Pons (tissue), 1 donor: ENCODE results near the gene NDUFS6.

Experiments
- DNase-seq: peaks from one replicate; pipeline ENCODE4 v3.0.0-alpha.2; 2016; ENCODE audit warnings: low spot score

Gene NDUFS6

DNA sequence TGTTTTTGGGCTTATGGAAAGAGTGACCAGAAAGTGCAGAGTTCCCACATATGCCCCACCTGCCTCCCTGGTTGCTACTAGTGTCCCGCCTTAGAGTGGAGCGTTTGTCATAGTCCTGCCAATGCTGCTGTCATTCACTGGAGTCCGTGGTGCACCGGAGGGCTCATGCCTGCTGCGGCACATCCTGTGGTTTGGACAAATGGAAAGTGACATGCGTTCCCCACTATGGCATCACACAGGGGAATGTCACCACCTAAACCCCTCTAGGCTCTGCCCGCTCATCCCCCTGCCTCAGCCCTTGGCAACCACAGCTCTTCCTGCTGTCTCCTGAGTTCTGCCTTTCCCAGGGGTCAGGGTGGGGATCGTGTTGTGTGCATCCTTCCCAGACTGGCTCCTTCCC is 52.3 kb downstream of the NDUFS6 start:
- DNase-seq = no peak

DNA sequence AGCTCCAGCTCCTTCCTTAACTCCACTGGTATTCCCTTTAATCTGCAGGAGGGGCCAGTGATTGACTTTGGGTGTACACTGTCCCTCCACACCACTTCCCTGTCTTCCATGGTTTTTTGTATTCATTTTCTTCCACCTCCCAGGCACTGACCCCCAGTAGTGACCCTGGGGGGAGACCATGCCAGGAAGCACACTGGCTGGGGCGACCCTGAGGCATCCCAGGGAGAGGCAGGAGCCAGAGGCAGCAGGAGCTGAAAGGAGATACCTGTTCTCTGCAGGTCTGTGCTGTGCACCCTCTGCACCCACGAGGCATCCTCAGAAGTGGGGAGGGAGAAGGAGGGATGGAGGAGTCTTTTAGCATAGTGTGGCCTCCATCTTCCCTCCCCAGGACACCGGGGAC is 53.9 kb downstream of the NDUFS6 start:
- DNase-seq = no peak

DNA sequence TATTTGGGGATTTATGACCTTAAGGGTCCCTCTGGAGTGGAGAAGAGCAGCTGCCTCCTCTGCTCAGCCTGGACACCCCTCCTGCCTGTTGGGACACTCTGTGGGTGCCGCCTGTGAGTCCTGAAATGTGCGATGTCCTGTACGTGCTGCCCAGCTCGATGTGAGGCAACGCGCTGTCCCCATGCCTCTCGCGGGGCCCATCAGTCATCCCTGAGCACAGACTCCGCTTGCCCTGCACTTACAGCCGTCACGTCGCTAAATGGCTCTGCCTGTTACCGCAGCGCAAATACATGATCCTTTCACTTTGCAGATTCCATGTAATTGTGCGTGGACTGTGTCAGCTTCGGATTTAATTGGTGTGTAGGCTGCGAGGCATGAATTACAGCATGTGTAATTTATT is 54.4 kb downstream of the NDUFS6 start:
- DNase-seq = no peak

DNA sequence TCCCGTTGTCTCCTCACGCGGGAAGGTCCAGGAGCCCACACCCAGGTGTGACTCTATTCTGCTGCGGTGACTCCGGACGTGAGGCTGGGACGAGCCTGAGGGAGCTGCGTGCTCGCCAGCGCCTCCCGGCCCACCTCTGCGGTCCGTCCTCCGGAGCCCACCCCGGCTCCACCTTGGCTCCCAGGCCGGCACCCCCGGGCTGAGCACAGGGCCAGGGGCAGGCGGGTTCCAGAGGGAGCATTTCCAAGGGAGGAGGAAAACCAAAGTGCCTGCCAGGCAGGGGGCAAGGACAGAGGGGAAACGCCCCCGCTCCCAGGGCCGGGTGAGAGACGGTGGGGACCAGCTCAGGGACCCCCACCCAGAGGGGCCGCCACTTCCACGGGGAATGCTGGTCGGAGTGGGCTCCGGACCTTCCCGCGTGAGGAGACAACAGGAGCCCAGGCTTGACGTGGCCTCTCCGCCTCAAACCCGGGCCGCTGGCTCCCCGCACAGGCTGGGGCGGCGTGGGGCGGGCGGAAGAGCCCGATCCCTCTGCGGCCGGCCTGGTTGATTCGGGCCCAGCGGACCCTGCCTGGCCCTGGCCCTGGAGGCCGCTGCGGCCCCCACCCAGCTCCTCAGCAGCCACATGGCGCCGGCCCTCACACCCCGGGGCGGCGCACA is 55.5 kb downstream of the NDUFS6 start:
- no peak for DNase-seq

DNA sequence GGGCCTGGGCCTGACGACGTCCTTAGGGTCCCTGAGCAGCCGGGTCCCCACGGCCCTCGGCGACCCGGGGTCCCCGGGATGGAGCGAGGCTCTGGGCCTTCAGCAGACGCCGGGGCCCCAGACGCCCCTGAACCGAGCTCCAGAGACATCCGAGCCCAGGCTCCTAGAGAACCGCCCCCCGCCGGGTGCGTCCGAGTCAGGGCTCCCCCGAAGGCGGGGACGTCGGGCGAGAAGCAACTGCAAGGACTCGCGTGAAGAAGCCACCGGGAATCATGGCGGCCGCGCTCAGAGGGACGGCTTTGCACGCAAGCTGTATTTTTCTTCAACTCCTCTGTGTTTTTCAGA is 56.0 kb downstream of the NDUFS6 start:
- no peak for DNase-seq

DNA sequence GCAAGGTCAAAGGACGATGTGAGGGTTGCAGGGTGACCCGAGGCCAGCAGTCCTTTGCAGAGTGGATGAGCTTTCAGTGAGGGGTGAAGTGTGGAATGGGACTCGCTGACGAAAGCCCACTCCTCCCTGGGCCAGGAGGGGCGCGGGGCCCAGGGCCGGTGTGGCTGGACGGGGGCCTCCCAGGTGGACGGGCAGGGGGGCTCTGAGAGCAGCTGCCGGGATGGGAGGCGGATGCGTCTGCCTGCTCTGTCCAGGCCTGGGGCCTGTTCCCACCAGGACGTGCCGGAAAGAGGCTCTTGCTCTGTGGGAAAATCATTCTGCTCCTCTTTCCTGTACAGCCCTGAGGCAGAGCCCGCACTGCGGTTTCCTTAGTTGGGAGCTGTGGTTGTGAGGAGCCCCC is 57.2 kb downstream of the NDUFS6 start:
- no peak for DNase-seq

DNA sequence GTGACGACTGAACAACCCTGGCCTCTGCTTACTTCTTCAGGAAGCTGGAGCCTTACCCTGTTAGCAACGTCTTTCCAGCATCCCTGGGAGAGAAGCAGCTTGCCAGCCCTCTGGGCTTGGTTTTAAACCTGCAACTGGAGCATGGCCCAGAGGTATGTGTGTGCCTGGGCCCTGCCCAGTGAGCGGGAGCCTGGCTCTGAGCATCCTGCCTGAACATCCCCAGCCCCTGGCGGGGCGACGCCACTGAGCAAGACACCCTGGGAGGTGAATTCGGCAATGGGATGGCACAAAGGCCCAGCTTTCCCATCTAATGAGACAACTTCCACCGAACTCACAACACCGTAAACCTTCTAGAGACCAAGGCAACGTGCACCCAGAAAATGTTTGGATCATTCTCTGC is 57.9 kb downstream of the NDUFS6 start:
- DNase-seq = no peak

DNA sequence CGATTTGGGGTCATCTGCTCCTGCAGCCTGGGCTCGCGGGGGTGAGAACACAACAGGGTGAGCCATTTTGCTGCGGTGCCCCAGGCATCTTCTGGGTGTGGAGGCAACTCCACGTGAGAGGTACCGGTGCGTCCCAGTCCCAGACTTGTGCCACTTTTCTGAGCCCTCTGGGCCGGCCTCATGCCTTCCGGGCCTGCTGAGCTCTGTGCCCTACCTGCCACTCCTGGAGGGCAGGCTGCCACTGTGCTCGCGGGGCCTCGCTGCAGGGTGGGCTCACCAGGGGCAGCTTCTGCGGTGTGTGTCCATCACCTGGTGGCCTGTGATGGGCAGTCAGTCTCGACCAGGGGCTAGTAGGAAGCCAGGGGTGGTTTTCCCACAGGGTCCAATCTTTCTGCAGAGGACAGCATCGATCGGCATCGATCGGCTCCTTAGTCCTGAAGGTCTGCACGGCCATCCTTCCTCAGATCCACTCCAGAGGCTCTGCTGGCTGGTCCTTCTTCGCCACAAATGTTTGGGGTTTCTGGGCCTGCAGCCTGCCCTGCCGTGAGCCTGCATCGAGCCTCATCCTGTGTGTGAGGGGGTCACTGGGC is 58.9 kb downstream of the NDUFS6 start:
- DNase-seq = no peak

DNA sequence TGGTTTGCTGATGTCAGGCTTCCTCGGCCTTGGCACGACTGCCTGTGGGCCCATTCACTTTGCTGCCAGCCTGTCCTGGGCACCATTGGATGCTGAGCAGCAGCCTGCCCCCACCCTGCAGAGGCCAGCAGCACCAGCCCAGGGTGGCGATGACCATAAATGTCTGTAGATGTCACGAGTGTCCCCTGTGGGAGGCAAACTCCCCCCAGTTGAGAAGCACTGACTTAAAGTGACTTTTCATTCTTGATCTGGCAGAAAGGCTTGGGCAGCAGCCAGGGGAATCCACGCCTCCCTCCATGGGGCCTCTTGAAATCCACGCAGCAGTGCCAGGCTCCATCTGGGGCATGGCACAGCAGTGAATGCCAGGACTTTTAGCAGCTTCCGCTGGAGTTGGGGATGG is 59.7 kb downstream of the NDUFS6 start:
- DNase-seq = peak; percentile 81

DNA sequence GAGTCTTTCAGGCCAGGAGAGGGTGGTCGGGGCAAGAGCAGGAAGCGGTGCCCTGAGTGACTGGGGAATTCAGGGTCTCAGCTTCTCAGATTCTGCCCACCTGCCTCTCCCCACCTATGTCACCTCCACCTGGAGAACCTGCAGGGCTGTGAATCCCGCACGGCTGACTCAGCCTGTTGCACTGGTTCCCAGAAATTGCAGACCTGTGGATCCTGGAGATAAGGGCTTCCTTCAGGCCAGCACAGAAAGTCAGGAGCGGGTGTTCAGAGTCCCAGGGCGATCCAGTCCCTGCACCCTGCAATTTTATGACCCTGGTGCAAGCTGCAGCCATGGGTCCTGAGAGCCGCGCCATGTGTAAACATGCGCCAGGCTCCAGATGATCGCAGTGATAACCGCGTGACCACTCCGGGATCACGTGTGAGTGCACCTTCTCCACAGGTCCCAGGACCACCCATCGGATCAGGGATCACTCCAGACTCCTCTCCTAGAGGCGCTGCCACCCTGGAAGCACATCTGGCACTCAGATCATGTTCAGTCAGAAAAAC is 63.8 kb downstream of the NDUFS6 start:
- DNase-seq = no peak

DNA sequence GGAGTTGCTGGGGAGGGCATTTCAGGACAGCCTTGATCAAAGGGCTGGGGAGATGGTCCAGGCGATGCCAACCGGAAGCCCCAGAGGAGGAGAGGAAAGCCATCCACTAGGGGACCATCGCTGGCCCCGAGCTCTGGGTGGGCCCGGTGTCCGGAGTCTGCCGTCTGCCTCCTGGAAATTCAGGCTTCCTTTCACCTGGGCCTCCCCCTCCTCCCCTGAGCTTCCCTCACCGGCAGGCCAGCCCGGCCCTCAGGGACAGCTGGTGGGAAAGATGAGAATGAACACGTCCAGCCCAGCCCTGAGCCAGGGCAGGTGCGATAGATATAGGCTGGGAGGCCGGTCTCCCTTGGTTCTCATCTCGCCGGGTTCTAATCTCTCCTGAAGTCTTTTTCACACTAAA is 64.3 kb downstream of the NDUFS6 start:
- no peak for DNase-seq
